Measurements from ENCODE around the gene LHFPL6. TPM values are rescaled to one million over a fixed set of nuclear protein-coding genes. Genes with fewer than 3 reads are reported as not detected.

LHFPL6 gene
- total RNA-seq, 1 donor from 2014 or later, result 49.1 TPM

DNA sequence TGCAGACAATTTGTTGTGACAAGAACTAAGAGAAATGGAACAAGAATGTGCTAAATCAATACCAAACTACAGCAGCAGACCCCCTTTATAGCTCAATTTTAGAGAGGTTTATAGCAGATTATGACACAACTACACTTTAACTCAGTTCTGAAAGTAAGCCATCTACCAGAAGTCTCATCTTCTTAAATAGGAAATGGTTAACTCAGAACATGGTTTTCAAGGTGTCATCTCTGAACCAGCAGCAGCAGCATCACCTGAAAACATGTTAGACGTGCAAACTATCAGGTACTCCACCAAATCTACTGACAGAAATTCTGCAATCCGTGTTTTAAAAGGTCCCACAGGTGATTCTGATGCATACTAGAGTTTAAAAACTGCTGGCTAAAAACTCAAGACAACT lies 6.8 kb downstream of the LHFPL6 start:
- no peak for DNase-seq (ENCODE audit: low spot score)

DNA sequence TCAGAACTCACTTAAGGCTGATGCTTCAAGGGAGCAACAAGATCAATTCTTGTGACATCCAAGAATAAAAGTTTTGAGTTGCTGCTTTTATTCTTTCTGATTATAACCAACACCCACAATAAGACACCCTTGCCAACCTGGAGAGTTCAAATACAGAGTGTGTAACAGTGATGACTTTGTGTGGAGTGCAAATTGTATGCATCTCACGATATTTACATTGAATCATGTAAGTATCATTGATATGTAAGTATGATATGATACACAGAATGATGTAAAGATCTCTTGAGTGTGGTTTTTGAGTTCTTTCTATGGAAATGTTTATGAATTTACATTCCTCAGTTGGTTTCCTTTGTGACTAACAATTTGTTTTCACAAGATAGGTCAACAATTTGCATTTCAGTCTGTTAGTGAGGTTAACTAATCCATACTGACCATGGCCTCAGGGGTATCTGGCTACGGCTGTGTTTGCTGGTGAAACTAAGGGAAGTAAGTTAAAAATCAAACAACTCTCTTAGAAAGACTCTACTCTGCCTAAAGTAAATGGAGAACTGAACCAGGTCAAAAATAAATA lies 12.4 kb downstream of the LHFPL6 start:
- DNase-seq (ENCODE audit: low spot score), result no peak

DNA sequence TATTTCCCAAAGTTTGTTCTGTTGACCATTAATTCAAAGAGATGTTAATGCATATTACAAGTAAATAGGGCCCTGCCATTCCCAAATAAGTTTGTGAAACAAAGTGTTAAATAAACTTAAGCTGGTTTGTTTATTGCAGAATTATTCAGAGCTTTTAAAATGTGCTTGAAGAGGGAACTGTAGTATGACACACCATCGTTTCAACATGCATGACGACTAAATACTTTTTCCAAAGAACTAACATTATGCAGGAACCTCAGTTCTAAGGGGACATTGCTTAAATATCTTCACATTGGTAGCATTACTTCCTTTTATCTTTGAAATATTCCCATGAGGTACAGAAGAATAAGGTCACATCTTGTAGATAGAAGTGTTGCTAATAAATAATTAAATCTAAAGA lies 14.6 kb downstream of the LHFPL6 start:
- no peak for DNase-seq (ENCODE audit: low spot score)

DNA sequence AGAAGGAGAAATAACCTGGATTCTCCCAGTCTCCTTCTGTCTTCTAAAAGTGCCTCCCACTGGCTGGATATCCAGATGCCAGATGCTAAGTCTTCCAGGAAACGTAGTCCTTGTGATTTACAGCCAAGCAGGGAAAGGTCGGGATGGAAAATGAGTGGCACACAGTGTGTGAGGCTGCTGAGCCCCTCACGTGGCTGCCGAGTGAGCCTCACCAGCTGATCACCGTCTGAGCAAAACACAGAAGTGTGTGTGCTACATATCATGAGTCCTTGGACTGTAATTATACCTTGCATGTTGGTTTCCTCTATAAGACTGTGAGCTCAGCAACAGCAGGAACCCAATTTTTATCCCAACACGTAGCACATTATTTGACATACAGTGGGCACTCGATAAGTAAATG lies 15.1 kb downstream of the LHFPL6 start:
- DNase-seq (ENCODE audit: low spot score), result no peak

DNA sequence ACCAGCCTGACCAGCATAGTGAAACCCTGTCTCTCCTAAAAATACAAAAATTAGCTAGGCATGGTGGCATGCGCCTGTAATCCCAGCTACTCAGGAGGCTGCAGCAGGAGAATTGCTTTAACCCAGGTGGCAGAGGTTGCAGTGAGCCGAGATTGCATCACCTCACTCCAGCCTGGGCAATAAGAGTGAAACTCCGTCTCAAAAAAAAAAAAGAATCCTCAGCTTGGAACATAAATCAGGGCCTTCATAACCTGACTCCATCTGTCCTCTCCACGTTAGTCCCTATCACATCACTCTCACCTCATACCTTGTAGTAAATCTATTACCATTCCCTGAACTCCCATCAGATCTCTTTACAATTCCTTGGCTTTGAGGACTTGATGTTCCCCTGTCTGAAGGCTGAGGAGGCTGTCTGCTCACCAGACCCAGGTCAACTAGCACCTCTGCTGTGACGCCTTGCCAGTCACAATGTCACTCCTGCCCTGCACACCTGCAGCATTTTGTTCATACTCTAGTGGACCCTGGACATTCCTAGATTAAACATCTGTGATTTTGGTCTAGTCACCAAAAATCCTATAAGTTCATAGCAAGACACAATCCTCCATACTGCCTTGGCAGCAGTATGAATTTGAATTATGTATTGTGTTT lies 15.9 kb downstream of the LHFPL6 start:
- no peak for DNase-seq (ENCODE audit: low spot score)

DNA sequence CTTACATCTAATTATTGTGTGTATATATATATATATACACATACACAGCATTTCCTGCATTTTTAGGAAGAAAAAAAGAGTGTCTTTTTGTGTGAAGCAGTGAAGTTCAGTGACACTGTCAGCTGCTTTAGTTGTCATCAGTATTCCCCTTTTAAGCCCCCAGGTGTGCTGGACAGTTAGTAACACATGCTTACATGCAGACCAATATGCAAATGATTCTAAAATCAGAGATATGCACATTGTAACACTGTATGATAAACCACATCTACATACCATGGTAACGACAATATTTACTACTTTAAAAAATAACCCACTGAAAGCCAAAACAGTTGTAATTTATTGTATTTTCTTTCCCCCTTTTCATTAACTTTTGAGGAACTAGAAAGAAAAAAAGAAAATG lies 16.8 kb downstream of the LHFPL6 start:
- DNase-seq (ENCODE audit: low spot score), result no peak

DNA sequence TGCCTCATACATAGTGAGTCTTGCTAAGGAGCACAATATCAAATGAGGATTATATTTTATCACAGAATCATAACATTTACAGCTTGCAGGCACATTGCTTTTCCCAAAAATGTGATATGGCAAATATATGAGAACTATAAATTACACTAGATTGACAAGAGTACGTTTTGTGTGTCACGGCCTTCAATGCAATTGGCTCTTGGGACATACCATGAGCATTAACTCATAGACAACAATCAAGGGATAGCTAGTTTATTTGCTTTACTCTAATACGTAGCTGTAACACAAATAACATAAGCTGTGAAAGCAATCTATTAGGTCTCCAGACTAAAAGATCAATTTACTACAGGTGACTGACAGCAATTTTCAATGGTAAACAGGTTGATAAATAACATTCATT lies 17.8 kb downstream of the LHFPL6 start:
- DNase-seq (ENCODE audit: low spot score), result no peak

DNA sequence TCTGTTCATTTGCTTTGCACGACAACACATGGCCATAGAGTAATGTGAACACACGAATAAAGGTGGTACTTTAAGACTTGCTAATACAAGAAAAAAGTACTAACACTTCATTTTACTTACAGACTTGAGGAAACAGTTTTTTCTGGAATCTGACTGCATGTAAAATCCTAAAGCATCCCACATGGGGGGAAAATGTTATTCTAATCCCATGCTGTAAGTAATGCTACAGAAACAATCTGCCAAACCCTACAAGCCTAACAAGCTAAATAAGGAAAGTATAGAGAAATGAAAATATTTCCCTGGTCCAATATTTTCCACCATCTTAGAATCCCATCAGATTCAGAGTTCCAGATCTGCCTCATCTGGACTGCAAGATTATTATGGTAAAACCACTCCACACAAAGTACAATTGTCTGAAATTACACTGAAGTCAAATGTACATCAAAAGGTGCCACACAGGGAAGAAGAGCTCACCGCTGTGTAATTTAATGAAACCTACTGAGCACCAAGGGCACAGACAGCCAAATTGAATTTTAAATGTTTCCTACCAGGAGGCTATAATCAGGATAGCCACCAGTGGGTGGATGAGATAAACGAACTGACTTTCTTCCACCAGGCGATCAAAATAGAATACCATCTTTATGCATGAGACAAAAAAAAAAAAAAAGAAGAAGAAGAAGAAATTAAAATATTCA lies 22.0 kb downstream of the LHFPL6 start:
- no peak for DNase-seq (ENCODE audit: low spot score)

DNA sequence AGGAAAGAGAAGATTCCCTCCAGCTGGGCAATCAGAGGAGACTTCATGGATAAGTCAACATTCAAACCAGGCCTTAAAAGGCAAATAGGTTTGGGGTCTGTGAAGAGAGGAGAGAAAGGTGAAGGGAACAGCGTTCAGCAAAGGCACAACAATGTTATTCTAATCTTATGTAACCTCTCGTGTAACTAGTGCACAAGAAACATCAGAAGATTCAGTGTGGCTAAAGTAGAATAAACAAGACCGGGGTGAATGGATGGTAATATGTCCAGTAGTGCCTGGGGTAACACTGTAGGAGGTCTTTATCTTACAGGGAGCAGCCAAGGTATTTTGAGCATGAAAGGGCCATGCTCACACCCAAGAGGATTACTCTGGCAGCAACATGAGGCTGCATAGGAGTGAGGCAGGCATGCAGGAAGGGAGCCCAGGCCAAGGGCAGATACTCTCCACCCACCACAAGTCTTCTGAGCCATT lies 24.1 kb downstream of the LHFPL6 start:
- no peak for DNase-seq (ENCODE audit: low spot score)

DNA sequence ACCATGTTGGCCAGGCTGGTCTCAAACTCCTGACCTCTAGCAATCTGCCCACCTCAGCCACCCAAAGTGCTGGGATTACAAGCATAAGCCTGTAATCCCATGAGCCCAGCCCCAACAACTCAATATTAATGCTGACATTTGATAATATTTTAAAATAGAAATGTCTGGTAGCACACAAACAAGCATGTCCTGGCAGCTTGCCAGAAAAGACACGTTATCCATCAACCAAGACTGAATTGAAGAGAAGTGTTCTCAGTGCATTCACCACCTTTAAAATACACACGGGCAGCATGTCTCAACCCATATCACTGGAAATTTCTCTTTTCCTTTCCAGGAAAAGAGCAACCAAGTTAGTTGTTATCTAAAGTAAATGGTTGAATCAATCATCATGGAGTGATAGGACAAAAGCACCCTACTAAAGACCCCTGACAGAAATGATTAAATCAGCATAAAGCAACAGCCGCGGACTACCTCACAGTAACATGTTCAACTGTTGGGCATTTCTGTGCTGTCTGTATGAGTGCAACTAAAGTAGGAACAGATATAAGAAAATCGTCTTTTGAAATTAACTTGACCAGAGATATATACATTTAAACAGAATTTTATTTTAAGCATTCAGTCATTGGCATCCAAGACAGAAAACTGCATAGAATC lies 25.0 kb downstream of the LHFPL6 start:
- no peak for DNase-seq (ENCODE audit: low spot score)

DNA sequence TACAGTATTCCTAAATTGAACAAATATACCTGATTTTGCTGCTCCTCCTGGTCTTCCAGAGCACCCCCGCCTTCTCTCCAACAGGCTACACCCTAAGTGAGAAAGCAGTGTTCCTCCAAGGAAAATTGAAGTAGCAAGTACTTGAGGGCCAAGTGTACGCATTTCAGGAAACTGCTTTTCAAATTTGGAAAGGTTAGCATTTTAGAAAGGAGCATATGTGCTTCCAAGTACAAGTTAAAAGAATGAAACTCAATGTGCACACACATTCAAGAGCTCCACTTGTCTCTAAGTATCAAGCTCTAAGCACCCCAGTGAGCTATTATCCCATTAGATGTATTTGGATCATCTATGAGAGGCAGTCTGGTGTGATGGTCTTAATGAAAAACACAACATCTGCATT lies 25.8 kb downstream of the LHFPL6 start:
- no peak for DNase-seq (ENCODE audit: low spot score)

DNA sequence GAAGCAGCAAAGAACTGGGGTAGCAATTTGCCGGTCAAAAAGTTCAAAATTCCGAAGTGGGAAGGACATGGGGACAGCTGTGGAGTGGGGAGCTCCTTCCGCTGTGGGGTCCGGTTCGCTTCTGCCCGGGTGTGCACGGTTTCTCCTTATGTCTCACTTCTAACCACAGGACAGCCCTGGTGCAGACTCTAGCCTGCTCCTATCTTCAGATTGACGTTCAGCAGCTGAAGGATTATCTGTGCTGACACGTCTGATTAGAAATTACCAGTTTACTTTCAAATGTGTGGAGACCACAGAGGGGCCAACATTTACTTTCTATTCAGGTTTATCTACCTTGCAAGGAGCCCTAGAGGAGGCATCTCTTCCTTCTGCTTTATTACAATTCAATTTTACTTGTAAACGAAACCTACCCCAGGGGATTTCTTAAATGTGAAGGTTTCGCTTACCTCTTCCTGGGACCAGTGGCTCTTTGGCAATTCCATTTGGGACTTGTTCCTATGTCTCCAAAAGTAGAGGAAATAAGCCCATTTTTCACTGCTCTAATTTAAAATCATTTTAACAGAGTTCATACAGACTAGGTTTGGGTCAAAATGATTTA lies 27.3 kb downstream of the LHFPL6 start:
- DNase-seq (ENCODE audit: low spot score), result no peak

DNA sequence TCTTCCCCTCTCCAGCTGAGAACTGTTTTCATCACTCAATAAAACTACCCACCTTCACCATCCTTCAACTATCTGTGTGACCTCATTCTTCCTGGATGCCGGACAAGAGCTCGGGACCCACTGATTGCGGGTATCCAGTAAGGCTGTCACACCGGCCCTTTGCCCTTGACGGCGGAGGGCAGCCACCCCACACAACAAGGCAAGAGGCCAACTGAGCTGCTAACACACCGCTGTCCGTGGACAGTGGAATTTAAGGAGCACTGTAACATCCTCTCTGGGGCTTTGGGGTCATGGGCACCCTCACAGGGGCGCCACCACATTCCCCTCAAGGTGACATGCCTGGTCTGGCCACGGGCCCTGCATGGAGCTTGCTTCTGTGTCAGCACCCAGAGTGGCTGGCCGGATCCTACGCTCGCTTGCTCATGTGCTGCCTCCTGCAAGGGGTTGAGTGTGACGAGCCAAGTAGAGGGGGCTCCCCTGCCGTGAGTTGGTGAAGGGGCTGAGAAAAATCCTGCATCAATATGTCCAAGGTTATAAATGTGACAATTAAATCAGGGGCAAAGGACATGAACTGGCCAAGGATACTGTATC lies 31.4 kb downstream of the LHFPL6 start:
- DNase-seq (ENCODE audit: low spot score), result no peak

DNA sequence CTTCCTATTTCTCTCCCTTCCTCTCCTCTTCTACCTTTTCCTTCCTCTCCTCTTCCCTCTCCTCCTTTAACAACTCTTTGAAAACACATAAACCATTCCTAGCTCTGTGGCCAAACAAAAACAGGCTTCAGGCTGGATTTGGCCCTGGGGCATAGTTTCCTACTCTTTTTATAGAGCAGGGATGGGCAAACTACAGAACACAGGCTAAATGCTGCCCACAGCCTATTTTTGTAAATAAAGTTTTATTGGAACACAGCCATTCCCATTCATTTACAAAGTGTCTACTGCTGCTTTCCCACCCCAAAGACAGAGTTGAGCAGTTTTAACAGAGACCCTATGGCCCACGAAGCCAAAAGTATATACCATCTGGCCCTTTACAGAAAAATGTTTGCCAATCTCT lies 35.4 kb downstream of the LHFPL6 start:
- DNase-seq (ENCODE audit: low spot score), result no peak

DNA sequence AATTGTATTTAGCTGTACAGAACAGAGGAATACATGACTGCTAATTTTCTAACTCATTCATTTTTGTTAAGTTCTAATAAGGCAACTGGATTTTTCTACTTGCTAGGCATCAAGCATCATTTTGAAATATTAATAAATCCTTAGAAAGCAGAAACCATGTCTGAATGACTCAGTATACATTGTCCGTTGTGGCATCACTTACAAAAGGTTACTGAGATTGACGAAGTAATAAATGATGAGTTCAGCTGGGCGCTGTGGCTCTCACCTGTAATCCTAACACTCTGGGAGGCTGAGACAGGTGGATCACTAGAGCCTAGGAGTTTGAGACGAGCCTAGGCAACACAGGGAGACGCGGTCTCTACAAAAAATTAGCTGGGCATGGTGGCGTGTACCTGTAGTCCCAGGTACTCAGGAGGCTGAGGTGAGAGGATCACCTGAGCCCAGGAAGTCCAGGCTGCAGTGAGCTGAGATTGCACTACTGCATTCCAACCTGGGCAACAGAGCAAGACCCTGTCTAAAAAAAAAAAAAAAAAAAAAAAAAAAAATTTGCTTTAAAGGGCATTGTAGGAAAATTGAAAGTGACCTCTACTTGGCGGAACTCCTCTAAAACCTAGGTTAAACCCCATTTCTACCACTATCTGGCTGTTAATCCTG lies 36.6 kb downstream of the LHFPL6 start:
- no peak for DNase-seq (ENCODE audit: low spot score)

DNA sequence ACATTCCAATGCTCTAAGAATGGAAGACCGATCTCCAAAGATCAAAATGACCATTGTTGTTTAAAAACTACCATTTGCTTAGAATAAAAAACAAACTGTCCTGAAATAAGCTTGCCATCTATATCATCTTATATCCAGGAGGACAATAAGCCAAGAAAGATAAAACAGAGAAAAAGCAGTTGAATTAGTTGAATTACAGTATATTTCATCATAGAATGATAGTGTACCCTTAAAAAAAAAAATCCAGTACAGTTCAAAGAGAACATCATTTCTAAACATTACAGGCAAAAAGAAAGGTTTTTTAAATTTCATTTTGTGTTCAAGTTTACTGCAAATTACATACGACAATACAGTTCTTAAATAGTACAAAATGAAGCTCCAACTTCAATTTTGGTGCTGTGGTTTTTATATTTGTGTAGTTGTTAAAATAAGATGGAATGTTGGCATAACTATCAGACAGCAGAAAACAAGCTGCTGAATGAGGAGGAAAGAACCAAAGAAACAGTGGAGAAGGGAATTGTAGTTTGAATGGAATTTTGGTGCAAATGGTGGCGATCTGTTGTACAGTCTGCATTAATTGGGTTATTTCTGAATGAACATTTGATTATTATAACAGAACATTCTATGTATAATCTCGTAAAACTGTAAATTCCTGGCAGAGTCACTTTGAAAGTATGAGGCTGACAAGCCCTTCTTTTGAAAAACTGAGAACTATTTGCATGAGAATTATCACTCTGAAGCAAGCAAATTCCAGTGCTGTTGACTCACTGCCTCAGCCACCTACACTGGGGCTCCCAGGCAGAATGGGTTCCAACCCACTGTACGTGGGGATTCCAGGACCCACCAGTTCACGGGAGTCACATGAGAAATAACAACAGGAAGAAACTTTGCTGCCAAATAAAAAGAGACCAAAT lies 37.7 kb downstream of the LHFPL6 start:
- no peak for DNase-seq (ENCODE audit: low spot score)

DNA sequence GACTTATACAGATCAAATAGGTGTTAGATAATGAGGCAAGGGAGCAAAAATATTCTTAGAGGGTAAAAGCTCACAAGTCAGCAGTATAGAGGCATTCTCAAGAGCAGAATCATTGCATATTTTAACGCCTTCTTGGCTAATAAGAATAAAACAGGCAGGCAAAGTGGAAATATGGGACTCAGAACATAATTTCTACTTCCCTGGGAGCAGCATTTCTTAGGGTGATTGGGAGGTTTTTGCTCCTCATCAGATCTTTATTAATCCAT lies 39.6 kb downstream of the LHFPL6 start:
- DNase-seq (ENCODE audit: low spot score), result no peak

DNA sequence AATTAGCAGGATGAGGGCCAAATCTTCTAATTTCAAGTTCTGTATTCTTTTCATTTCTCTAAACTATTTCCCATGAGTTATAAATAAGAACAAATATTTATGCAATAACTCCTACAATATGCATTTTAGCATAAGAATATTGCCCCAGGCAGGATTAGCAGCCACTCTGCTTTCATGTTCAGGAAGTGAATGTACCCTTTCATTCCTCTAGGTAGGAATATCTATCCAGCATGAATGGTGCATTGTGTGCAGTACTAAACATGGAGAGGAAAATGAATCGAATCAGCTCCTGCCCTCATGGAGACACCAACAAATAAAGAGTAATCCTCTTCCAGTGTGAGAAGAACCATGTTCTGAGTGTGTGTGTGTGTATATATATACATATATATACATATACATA lies 41.0 kb downstream of the LHFPL6 start:
- DNase-seq (ENCODE audit: low spot score), result no peak

DNA sequence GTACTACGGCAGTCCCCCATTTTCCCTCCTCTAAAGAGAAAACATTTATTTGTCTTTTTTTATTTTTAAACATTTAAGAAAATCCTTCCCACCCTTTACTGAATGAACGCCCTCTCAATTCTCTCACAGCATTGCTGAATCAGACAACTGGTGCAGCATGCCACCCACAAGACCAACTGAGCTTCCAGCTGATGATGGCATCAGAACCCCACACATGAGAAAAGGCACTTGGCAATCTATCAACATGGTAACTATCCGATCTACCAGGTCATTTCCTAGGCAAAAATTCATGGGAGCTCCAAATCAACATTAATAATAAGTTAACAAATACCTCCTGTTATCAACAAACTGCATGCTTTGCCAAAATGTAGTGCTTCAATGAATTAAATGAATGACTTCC lies 43.1 kb downstream of the LHFPL6 start:
- DNase-seq (ENCODE audit: low spot score), result no peak

DNA sequence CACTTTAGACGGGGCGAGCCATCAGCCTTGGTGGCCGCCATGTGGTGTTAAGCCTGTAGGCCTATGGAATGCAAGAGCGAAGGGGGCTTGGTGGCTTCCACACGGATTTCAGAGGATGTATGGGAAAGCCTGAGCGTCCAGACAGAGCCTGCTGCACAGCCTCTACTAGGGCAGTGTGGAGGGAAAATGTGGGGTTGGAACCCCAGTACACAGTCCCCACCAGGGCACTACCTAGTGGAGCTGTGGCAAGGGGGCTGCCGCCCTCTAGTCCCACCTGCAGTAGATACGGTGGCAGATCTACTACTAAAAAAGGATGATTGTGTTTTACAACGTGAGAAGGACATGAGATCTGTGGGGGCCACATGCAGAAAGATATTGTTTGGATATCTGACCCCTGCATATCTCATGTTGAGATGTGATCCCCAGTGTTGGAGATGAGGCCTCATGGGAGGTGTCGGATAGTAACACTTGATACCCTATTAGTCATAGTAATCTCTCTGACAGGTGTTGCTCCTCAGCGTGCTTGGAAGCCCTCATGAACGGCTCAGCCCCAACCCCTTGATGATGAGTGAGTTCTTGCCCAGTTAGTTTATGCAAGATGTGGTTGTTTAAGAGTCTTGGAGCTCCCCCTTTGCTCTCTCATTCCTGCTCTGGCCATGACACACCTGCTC lies 45.6 kb downstream of the LHFPL6 start:
- no peak for DNase-seq (ENCODE audit: low spot score)
